Stimulated activated CD4-positive, alpha-beta T cell treated with anti-CD3 and anti-CD28 coated beads, Interleukin-15, amount 100 ng/mL, for 48 hours (primary cell): ENCODE data around the gene ADGRF5.

Experiments
- DNase-seq, 2 donors: peaks; one replicate each; pipeline ENCODE4 v3.0.0-alpha.2; 2020; ENCODE audit warnings: low read depth in 2 of 2

The ADGRF5 gene

GRCh38 chr6:46932526-46933319, 11.0 kb upstream of the ADGRF5 start:
- no peak for DNase-seq

DNA sequence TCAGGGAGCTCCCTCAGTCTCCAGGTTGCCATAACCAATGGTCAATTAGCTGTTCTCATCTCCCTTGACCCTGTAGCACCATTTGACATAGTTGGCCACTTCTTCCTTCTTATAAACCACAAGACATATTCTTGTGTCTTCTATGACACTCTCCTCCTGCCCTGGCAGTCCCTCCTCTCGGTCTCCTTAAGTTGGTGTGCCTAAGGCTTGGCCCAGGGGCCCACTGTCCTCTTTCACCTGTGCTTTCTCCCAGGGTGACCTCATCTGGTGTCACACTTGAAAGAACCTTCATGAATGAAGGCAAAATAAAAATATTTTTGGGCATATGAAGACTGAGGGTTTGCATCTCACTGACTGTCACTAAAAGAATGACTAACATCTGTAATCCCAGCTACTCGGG, 9.7 kb upstream of the ADGRF5 start:
- DNase-seq: no peak

- no peak for DNase-seq
Measured at GRCh38 chr6:46930331-46930730, 8.6 kb upstream of the ADGRF5 start.

GRCh38 chr6:46927066-46927465, 5.3 kb upstream of the ADGRF5 start:
- no peak for DNase-seq

DNA sequence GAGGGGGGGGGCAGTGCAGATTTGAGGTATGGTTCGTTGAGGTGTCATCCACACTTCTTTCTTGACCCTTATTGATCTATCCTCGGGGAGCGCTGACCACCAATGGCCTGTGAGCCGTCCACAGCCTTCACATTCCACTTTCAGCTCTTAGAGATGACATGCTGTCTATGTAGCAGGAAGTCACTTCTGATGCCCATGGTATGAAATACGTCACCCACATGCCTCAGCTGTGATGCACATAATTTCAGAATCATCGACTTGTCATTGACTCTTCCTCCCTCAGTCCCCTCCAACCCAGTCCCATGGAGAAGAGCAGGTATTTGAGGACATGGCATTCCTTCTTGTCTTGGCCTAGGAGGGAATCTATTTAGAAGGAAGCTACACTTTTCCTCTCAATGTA, 4.7 kb upstream of the ADGRF5 start:
- no peak for DNase-seq

DNA sequence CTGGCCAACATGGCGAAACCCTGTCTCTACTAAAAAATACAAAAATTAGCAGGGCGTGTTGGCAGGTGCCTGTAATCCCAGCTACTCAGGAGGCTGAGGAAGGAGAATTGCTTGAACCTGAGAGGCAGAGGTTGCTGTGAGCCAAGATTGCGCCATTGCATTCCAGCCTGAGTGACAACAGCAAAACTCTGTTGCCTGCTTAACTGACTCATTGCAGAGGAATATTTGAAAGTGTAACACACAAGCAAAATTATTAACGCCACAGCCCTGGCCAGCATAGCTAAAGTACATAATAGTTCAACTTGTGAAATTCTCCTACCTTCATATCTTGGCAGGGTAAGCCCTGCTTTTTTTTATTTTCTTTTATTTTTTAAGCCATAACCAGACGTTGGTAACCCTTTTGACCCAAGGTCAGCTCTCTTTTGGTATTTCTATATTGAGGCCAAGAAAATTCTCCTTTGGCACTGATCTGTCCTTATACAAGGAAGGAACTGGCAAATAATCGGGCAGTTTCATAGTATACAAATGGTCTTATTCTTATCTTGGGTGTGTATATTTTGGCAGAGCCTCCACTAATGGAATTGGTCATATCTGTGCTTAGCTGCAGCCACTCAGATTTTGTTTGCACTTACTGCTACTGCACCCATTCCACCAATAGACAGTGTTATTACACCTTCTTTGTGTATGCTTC, 4.0 kb upstream of the ADGRF5 start:
- no peak for DNase-seq

DNA sequence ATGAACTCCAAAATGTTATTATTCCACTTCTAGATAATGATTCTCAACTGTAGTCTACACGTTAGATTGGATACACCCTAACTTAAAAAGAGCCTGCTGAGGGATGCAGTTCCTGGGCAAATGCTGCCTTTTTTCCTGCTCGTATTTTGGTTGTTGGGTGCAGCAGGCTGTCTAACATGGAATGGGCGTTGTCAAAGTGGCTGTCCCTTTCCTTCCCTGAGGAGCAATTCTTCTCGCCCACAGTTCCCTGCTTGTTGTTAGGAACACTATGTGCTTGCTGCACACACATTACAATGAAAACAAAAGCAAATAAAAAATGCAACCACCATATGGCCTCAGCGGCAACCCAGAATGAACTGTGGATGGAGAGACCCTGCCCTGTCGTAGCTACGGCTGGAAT, 1.7 kb upstream of the ADGRF5 start:
- DNase-seq: no peak

- DNase-seq: no peak
Measured at GRCh38 chr6:46921059-46921458, 679 bp downstream of the ADGRF5 start.

GRCh38 chr6:46918806-46919205, 2.9 kb downstream of the ADGRF5 start:
- DNase-seq: no peak

GRCh38 chr6:46917002-46917545, 4.7 kb downstream of the ADGRF5 start:
- DNase-seq: no peak

- DNase-seq: no peak
Measured at GRCh38 chr6:46915866-46916265, 5.9 kb downstream of the ADGRF5 start.

- no peak for DNase-seq
Measured at GRCh38 chr6:46915380-46915779, 6.4 kb downstream of the ADGRF5 start.

- DNase-seq: no peak
Measured at GRCh38 chr6:46914279-46914810, 7.4 kb downstream of the ADGRF5 start.

- DNase-seq: no peak
Measured at GRCh38 chr6:46909371-46909770, 12.4 kb downstream of the ADGRF5 start.

- DNase-seq: no peak
Measured at GRCh38 chr6:46906776-46907175, 15.0 kb downstream of the ADGRF5 start.

DNA sequence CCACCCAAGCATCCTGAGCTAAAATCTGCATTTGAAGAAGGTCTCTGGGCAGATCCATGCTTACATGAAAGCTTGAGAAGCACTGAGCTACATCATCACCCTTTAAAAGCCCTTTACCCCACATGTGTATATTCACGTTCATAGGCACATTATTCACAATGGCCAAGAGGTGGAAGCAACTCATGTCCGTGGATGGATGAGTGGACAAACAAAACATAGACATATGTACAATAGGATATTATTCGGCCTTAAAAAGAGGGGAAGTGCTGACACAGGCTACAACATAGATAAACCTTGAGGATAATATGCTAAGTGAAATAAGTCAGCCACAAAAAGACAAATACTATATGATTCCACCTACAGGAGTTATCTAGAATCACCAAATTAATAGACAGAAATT, 17.6 kb downstream of the ADGRF5 start:
- no peak for DNase-seq

DNA sequence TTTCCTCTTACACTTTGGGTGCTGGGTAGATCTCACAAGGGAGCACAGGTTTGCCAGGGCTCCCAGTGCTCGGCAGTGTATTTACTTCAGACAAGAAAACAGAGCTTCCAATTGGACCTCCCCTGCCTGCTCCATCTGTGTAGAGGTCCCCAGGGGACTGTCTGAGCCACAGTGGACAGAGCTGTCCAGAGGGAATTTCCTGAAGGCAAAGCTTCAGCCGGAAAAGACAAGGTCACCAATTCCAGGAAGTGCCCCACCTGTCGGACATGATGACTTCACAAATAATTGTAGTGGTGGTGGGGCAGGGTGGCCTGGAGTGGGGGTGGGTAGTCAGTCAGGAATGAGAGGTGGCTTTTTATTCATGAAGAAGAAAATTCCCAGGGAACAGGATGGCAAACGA, 18.6 kb downstream of the ADGRF5 start:
- DNase-seq: no peak

- DNase-seq: no peak
Measured at GRCh38 chr6:46901882-46902314, 19.8 kb downstream of the ADGRF5 start.

DNA sequence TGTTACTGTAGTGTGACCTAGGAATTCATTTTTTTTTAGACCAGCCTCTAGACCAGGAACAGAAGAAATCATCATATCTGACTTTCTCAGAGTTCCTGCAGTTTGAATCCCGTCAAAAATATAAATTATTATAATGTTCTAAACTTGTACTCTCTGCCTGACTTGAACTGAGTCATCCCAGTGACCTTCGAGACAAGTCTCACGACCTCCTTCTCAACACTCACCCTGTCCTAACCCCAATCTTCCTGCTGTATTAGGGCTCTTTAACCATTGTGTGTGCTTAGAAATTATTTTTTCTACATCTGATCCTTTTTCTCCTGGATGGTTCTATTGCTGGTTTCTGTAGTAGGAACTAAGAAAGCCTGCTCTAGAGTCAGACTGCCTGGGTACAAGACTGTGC, 21.5 kb downstream of the ADGRF5 start:
- no peak for DNase-seq

DNA sequence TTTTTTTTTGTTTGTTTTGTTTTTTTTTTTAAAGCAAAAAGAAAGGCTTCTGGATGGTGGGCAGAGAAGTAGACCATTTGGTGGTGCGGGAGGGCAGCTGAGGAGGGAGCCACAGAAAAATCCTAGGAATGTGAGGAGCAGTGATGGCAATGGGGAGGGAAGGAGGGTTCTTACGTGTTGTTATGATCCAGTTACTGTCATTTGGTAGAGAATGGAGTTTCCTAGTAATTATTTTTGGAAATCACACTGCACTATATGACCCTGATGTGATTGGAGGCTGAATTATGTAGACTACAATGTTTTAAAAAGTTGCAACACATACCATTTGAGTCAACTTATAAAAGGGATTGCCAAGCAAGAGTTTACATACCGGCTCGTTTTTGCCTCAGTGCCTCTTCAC, 22.1 kb downstream of the ADGRF5 start:
- no peak for DNase-seq

- DNase-seq: no peak
Measured at GRCh38 chr6:46898006-46898405, 23.7 kb downstream of the ADGRF5 start.

- no peak for DNase-seq
Measured at GRCh38 chr6:46896871-46897270, 24.9 kb downstream of the ADGRF5 start.

DNA sequence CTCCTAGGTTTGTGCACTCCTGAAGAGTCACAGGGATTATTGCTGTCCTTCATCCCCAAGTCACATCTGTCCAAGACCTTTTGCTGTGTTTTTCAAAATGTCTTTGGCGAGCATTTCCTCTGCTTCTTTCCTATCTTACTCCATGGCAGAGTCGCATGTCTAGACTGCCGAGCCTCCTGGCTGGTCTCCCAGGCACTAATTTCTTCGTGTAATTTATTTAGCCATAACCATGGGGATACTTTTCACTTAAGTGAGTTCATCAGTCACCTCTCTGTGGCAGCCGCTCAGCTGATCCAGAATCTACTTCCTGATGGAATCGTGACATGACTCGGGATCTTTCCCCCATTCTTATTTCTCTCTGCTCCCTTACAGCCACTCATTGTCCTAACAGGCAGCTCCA, 25.8 kb downstream of the ADGRF5 start:
- no peak for DNase-seq
